ENCODE measurements around the gene RALB.

Gene RALB

DNA sequence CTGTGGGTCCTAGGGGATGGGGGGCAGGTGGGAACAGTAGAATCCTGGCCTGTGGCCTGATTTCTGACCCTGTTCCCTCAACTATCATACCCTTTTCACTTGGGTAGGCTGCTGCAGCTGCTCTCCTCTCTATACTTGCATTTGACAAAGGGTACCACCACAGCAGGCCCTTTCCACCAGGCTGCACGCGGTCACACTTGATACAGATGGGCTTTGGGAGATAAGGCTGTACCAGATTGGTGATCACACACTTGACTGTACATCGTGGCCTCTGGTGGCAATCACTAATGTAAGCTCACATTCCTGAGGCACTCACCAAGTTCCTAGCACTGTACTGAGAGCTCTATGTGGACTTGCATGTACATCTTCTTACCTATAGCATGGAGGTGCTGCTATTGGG, 1.6 kb upstream of the RALB start:
- H3K4me3 ChIP-seq (replicated peaks; ENCODE audit: low read depth, low read length) = no peak overlapping the region
- DNase-seq (ENCODE audit: extremely low read depth, low read depth) = no peak
- TF ChIP-seq, protein P1, sequence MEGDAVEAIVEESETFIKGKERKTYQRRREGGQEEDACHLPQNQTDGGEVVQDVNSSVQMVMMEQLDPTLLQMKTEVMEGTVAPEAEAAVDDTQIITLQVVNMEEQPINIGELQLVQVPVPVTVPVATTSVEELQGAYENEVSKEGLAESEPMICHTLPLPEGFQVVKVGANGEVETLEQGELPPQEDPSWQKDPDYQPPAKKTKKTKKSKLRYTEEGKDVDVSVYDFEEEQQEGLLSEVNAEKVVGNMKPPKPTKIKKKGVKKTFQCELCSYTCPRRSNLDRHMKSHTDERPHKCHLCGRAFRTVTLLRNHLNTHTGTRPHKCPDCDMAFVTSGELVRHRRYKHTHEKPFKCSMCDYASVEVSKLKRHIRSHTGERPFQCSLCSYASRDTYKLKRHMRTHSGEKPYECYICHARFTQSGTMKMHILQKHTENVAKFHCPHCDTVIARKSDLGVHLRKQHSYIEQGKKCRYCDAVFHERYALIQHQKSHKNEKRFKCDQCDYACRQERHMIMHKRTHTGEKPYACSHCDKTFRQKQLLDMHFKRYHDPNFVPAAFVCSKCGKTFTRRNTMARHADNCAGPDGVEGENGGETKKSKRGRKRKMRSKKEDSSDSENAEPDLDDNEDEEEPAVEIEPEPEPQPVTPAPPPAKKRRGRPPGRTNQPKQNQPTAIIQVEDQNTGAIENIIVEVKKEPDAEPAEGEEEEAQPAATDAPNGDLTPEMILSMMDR (IDR thresholded peaks at IDR 0.05; ENCODE audit: low read depth, low read length, missing control alignments) = no peak

DNA sequence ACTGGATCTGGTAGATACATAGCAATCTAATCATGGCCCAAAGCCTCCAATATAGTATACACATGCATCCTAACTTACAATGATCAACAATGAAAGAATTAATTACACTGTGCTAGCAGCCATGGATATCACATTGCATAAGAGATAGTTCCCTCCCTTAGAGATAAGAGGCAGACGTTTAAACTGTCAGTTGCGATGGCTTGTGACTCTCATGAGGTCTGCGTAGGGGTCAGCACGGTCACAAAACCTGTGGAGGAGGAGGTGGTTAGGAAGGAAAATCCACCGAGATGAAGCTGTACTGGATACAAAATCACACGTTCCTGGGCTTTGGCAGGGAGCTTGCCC, 800 bp upstream of the RALB start:
- DNase-seq (ENCODE audit: extremely low read depth, low read depth) = no peak
- H3K4me3 ChIP-seq (replicated peaks; ENCODE audit: low read depth, low read length) = peak overlapping the region; percentile 83
- TF ChIP-seq, protein P1 (IDR thresholded peaks at IDR 0.05; ENCODE audit: low read depth, low read length, missing control alignments) = no peak

DNA sequence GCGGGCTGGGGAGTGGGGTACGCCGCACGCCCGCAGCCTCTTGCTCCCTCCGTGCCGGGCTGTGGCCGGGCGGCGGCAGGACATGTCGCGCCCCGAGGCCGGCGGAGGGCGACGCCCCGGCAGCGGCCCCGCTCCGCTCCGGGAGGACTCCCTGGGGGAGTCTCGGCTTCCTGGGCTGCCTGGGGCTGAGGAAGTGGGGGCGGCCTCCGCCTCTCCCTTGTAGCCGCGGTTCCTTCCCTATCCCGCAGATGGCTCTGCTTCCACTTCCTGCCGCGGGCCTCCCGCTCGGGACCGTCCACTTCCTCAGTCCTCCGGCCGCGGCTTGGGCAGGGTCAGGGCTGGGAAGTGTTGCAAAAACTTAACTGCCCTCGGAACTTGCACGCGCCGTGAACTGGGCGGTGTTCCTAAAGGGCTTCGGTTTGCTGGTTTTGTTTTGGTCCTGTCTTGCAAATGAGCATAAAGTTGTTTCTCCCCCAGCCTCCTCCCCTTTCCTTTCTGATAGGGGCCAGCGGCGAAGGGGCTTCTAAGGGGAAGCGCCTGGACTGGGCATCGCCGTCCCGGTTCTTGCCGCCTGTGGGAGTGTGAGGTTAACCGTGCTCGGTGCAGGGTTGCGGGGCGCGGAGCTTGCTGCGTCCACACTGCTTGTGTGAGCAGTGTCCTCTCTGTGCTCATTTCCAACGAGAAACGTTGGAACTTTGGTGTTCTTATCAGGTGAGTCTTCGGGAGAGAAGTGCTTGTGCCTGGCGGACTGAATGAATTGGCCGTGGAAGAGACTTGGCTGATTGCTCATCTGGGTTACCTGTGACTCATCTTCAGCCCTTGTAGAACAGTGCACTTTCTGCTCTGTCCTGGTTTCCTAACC, 600 bp downstream of the RALB start:
- no peak for DNase-seq (ENCODE audit: extremely low read depth, low read depth)
- TF ChIP-seq, protein P1 (IDR thresholded peaks at IDR 0.05; ENCODE audit: low read depth, low read length, missing control alignments) = peak; percentile 31
- H3K4me3 ChIP-seq (replicated peaks; ENCODE audit: low read depth, low read length) = peak overlapping the region; percentile 83

DNA sequence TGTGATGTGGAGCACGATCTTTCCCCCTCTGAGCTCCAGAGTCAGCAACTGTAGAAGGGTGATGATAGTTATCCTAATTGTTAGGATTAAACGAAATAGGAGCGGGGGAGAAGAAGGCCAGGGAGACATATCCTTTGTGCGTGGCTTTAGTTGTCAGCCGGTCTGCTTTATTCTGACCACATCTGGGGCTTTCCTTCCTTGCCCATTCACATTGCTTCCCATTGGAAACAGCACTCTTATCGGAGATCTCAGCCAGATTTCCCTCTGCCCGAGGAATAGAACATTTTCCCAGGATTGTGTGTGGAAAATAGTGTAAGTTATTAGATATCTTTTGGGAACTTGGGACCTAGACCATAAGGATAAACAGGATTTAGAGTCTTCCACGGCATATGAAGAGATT, 1.5 kb downstream of the RALB start:
- TF ChIP-seq, protein P1 (IDR thresholded peaks at IDR 0.05; ENCODE audit: low read depth, low read length, missing control alignments) = no peak
- no peak for DNase-seq (ENCODE audit: extremely low read depth, low read depth)
- H3K4me3 ChIP-seq (replicated peaks; ENCODE audit: low read depth, low read length) = peak overlapping the region; percentile 83

DNA sequence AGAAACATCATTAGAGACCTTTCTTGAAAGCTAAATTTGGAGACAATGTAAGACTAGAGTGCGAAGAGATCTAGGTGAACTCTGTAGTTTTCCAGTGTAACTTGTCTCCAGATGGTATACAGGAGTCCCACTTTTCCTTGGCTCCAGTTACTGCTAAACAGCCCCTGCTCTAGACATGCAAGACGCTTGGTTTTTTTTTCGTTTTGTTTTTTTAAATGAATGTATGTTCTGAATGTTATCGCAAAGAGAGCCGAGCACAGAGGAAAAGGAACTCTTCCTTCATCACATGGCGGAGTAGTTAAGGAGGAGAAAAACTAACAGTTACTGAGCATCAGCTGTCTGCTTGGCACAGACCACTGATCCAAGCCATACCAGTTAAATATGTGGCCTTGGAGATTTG, 2.4 kb downstream of the RALB start:
- TF ChIP-seq, protein P1 (IDR thresholded peaks at IDR 0.05; ENCODE audit: low read depth, low read length, missing control alignments) = no peak
- no peak for DNase-seq (ENCODE audit: extremely low read depth, low read depth)
- H3K4me3 ChIP-seq (replicated peaks; ENCODE audit: low read depth, low read length) = no peak overlapping the region

DNA sequence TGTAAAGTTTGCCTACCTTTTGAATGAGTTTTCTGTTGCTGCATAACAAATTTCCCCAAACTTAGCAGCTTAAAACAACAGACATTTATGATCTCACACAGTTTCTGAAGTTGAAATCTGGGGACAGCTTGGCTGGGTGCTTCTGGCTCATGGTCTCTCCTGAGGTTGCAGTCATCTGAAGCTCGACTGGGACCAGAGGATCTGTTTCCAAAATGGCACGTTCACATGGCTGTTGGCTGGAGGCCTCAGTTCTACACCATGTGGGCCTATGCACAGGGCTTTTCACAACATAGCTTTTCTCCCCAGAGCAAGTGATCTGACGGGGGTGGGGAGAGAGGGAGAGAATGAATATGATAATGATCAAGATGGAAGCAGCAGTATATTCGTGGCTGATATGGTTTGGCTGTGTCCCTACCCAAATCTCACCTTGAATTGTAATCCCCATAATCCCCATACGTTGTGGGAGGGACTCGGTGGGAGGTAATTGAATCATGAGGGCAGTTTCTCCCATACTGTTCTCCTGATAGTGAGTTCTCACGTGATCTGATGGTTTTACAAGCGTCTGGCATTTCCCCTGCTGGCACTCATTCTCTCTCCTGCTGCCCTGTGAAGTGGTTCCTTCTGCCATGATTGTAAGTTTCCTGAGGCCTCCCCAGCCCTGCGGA, 3.5 kb downstream of the RALB start:
- TF ChIP-seq, protein P1 (IDR thresholded peaks at IDR 0.05; ENCODE audit: low read depth, low read length, missing control alignments) = no peak
- DNase-seq (ENCODE audit: extremely low read depth, low read depth) = no peak
- no peak overlapping the region for H3K4me3 ChIP-seq (replicated peaks; ENCODE audit: low read depth, low read length)

All from HFF-Myc (cell line).